Sigmoid colon (tissue), 7 donors: ENCODE data around the gene GABRR3. TPM values are rescaled to one million over a fixed set of nuclear protein-coding genes. Genes with fewer than 3 reads are reported as not detected.
A peak's percentile ranks its signal among the peaks of the same experiment; 100 is the strongest.
"Not testable (repeated sequence)": the region's sequence is repeated elsewhere in the genome, so short reads cannot be mapped to it uniquely, and the experiment has no call there.

Experiments
- DNase-seq: peaks from one replicate; pipeline ENCODE4 v3.0.0-alpha.2; 2019
- H3K27ac ChIP-seq, 4 donors: fragments of 200-600 bp; sonication (generic); one replicate each; pipeline ENCODE4 v1.5.1; 2016 to 2019; ENCODE audit warnings: mild to moderate bottlenecking in 1 of 4
- H3K27me3 ChIP-seq, 3 donors: fragments of 200-600 bp; sonication (generic); one replicate each; pipeline ENCODE4 v1.5.1; 2019; ENCODE audit warnings: mild to moderate bottlenecking in 1 of 3
- H3K36me3 ChIP-seq, 4 donors: fragments of 200-600 bp; sonication (generic); one replicate each; pipeline ENCODE4 v1.5.1; 2016 to 2019
- H3K4me1 ChIP-seq, 4 donors: fragments of 200-600 bp; sonication (generic); one replicate each; pipeline ENCODE4 v1.5.1; 2017 to 2019
- H3K4me3 ChIP-seq, 4 donors: fragments of 200-600 bp; sonication (generic); one replicate each; pipeline ENCODE4 v1.5.1; 2017 to 2019; ENCODE audit warnings: mild to moderate bottlenecking in 2 of 4, moderate library complexity in 1 of 4
- H3K9me3 ChIP-seq, 4 donors: fragments of 200-600 bp in 3 of 4; sonication (generic) in 3 of 4; one replicate each; pipeline versions ENCODE4 v1.5.1 to v1.6.1; 2013 to 2019
- EP300 ChIP-seq, 4 donors: sonication (generic); formaldehyde crosslinking; IDR thresholded peaks; one replicate each; pipeline ENCODE4 v1.6.1; 2017; ENCODE audit warnings: antibody characterized with exemption in 4 of 4
- POLR2A ChIP-seq, 2 donors: fragments of 450-650 bp; IDR thresholded peaks; one replicate each; pipeline ENCODE4 v1.6.1; 2016; ENCODE audit warnings: antibody characterized with exemption in 2 of 2, mild to moderate bottlenecking in 2 of 2, moderate library complexity in 2 of 2
- POLR2AphosphoS5 ChIP-seq, 4 donors: sonication (generic); formaldehyde crosslinking; IDR thresholded peaks; one replicate each; pipeline ENCODE4 v1.6.1; 2017; ENCODE audit warnings: antibody characterized with exemption in 4 of 4
- WGBS, 2 donors: extraction: QIAGEN DNeasy Blood & Tissue Kit; methylation state at CpG; one replicate each; pipeline ENCODE4 v1.1.7; 2013; 5-methylcytosine and 5-hydroxymethylcytosine counted together
- intact Hi-C: fragments of 100-400 bp; cut with DNase I; formaldehyde crosslinking; loops from one replicate; pipeline ENCODE4 v1.15.1; 2023
- polyA plus RNA-seq, 3 donors: library from polyadenylated mRNA; stranded (reverse); fragments of 200-250 nt; gene quantifications; one replicate each; pipeline ENCODE4 v1.2.3, GENCODE V29; 2013
- total RNA-seq, 4 donors: library from RNA; depleted of rRNA; stranded (reverse); fragments of >200 nt; gene quantifications; one replicate each; pipeline ENCODE4 v1.1.0, GENCODE V29; 2016
- TF ChIP-seq, protein P1 (sequence below), 4 experiments: fragments of 450-650 bp in 3 of 4; fragments of 200-600 bp in 1 of 4; IDR thresholded peaks; one replicate each; pipeline ENCODE4 v1.5.1; 2016 to 2019; ENCODE audit warnings: antibody characterized with exemption in 4 of 4, mild to moderate bottlenecking in 3 of 4, moderate library complexity in 2 of 4
- donor health status: healthy with polysubstance abuse.
- donor health status: Bipolar disorder and iron deficiency.
- donor health status: healthy.

GABRR3 gene
- total and polyA plus RNA-seq, 7 donors = not detected

DNA sequence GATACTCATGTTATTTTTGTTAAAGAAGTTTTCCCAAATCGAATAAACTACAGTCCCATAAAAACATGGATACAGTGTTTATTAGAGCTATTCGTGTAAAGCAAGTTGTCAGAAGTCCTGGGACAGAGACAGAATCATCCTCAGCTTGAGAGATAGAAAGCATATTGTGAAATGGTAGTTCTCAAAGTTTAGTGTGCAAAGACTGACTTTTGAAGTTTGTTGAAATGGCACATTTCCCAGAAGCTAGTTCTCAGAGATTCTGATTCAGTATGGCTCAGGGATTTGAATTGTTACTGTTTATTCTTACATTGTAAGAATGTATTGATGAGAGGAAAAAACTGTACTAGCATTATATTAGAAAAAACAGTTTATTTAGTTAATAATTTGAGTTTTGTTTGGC, 22.1 kb downstream of the GABRR3 start:
- peaks cover 0 to 22% (median 18%) of the 10 kb centered on the region in 4 donors for H3K4me1 ChIP-seq

DNA sequence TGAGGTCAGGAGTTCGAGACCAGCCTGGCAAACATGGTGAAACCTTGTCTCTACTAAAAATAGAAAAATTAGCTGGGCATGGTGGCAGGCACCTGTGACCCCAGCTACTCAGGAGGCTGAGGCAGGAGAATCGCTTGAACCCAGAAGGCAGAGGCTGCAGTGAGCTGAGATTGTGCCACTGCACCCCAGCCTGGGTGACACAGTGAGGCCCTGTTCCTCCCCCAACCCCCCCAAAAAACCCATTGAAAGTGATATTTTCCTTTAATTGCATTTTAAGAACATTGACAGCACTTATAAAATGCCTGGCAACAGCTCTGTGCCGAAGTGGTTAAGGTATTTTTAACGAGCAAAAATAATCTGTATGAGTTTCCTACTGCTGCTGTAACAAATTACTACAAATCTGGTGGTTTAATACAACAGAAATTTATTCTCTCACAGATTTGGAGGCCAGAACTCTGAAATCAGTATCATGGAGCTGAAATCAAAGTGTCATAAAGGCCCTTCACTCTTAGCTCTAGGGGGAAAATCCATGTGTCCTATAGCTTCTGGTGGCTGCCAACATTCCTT, 24.1 kb downstream of the GABRR3 start:
- H3K36me3 ChIP-seq, H3K27ac ChIP-seq, H3K9me3 ChIP-seq, intact Hi-C loops, H3K27me3 ChIP-seq, H3K4me3 ChIP-seq, DNase-seq: not testable (repeated sequence)
- H3K4me1 ChIP-seq = peaks cover 0 to 22% (median 18%) of the 10 kb centered on the region in 4 donors
- 90 to 95% methylated on average over 4 of the region's 4 CpGs for WGBS, 2 donors

More for the DNA sequence above, 22.1 kb downstream of the GABRR3 start:
- no peak for TF ChIP-seq EP300 (IDR thresholded peaks at IDR 0.05)
- TF ChIP-seq POLR2AphosphoS5 (IDR thresholded peaks at IDR 0.05) = peak in 1 of 4 donors; percentile 14
- TF ChIP-seq, protein P1, sequence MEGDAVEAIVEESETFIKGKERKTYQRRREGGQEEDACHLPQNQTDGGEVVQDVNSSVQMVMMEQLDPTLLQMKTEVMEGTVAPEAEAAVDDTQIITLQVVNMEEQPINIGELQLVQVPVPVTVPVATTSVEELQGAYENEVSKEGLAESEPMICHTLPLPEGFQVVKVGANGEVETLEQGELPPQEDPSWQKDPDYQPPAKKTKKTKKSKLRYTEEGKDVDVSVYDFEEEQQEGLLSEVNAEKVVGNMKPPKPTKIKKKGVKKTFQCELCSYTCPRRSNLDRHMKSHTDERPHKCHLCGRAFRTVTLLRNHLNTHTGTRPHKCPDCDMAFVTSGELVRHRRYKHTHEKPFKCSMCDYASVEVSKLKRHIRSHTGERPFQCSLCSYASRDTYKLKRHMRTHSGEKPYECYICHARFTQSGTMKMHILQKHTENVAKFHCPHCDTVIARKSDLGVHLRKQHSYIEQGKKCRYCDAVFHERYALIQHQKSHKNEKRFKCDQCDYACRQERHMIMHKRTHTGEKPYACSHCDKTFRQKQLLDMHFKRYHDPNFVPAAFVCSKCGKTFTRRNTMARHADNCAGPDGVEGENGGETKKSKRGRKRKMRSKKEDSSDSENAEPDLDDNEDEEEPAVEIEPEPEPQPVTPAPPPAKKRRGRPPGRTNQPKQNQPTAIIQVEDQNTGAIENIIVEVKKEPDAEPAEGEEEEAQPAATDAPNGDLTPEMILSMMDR (IDR thresholded peaks at IDR 0.05) = no peak
- no peak for TF ChIP-seq POLR2A (IDR thresholded peaks at IDR 0.05)
- 64 to 68% methylated on average over 2 of the region's 2 CpGs for WGBS, 2 donors
- H3K36me3 ChIP-seq = no peaks in the 10 kb centered on the region
- intact Hi-C loops = no loop called here
- no peaks in the 10 kb centered on the region for H3K9me3 ChIP-seq
- DNase-seq = no peak
- no peak overlapping the region for H3K4me3 ChIP-seq
- H3K27me3 ChIP-seq = no peaks in the 10 kb centered on the region
- peak overlapping the region in 2 of 4 donors; percentile 10 to 29 for H3K27ac ChIP-seq

DNA sequence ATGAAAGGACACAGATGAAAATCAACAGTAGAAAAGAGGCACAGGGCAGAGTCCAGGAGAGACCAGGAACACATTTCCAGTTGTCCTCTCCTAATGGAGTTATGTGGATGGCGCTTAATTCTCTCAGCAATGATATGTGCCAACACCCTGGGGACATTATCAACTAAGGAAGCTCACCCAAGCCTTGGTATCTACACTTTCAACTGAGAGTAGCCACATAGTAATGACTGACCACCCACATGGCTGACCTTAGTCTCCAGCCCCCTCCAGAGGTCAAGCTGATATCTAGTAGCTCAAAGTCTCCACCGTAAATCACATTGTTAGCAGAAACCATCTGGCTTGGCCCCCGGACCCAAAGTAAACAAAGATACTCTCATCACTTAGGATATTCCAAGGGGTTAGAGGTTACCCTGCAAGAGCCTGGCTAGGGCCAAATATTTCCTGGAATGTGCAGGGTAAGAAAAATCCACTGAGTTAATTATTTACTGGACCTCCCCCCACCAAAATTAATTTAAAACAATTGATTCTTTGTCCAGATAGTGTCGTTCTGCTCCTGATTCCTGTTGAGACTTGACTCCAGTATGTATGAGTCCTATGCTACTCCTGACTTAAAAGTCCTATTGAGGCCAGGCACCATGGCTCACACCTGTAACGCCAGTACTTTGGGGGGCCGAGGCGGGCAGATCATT, 24.8 kb downstream of the GABRR3 start:
- intact Hi-C loops = no loop called here
- WGBS, 2 donors = 78 to 80% methylated on average over 7 of the region's 7 CpGs
- TF ChIP-seq, protein P1 (IDR thresholded peaks at IDR 0.05) = no peak
- TF ChIP-seq POLR2A (IDR thresholded peaks at IDR 0.05) (no peak), POLR2AphosphoS5 (IDR thresholded peaks at IDR 0.05) (no peak), EP300 (IDR thresholded peaks at IDR 0.05) (no peak)
- H3K4me3 ChIP-seq = no peak overlapping the region
- H3K4me1 ChIP-seq = peaks cover 0 to 22% (median 18%) of the 10 kb centered on the region in 4 donors
- no peaks in the 10 kb centered on the region for H3K9me3 ChIP-seq
- no peak for DNase-seq
- no peak overlapping the region for H3K27ac ChIP-seq
- no peaks in the 10 kb centered on the region for H3K36me3 ChIP-seq
- H3K27me3 ChIP-seq = no peaks in the 10 kb centered on the region

DNA sequence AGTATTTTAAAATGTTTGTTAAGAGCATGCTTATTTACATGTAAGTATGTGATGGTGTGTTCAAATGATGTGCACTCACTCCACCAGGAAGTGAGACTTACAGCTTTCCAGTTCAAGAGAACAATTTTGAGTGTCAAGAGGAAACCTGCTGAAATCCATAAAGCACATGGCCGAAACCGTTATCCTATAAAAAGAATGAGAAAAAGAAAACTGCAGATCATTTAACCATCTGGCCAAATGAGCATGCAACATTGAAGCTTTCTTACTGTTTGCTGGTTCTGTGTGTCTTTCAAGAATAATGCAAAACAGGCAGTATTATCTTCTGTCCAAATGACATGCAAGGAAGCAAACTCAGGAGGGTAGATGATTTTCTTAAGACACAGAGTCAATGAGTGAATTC, 26.3 kb downstream of the GABRR3 start:
- DNase-seq = no peak
- 48 to 75% methylated on average over 2 of the region's 2 CpGs for WGBS, 2 donors
- H3K4me1 ChIP-seq = peaks cover 0 to 18% (median 15%) of the 10 kb centered on the region in 4 donors
- TF ChIP-seq, protein P1 (IDR thresholded peaks at IDR 0.05) = no peak
- TF ChIP-seq POLR2AphosphoS5 (IDR thresholded peaks at IDR 0.05) (no peak), EP300 (IDR thresholded peaks at IDR 0.05) (no peak), POLR2A (IDR thresholded peaks at IDR 0.05) (no peak)
- H3K27me3 ChIP-seq = no peaks in the 10 kb centered on the region
- no peak overlapping the region for H3K27ac ChIP-seq
- H3K4me3 ChIP-seq = no peak overlapping the region
- H3K9me3 ChIP-seq = no peaks in the 10 kb centered on the region
- intact Hi-C loops = no loop called here
- no peaks in the 10 kb centered on the region for H3K36me3 ChIP-seq

DNA sequence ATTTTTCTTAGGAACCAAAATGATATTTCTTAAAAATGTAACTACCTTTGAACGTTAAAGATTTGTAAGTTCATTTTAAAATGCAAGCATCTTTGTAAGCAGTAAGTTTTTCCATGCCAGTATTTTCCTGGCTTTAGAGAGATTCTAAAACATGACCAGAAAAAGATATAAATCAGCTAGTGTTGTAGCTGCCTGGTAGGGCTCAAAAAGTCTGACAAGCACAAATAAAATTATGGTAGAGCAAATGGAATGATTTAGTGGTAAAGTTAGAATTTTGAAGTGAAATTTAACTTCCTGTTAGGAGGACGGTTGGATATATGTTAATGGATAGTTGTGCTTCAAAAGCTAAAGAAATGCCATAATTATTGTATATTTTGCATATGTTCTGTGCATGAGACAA, 29.7 kb downstream of the GABRR3 start:
- 79 to 88% methylated on average over 2 of the region's 2 CpGs for WGBS, 2 donors
- H3K27me3 ChIP-seq = no peaks in the 10 kb centered on the region
- no peak for DNase-seq
- intact Hi-C loops = no loop called here
- no peaks in the 10 kb centered on the region for H3K36me3 ChIP-seq
- no peaks in the 10 kb centered on the region for H3K9me3 ChIP-seq
- H3K27ac ChIP-seq = no peak overlapping the region
- TF ChIP-seq, protein P1 (IDR thresholded peaks at IDR 0.05) = no peak
- TF ChIP-seq POLR2A (IDR thresholded peaks at IDR 0.05) (no peak), EP300 (IDR thresholded peaks at IDR 0.05) (no peak)
- H3K4me3 ChIP-seq = no peak overlapping the region
- no peaks in the 10 kb centered on the region for H3K4me1 ChIP-seq
